WERI-Rb-1 (cell line): Measurements from ENCODE around the gene APOL4.

Experiments used
- DNase-seq: peaks from one replicate; pipeline ENCODE4 v3.0.0-alpha.2; 2020
- H3K27ac ChIP-seq: fragments of 250-450 bp; sonication (Bioruptor Pico); 2 replicates; pipeline ENCODE4 v1.5.1; 2020; ENCODE audit warnings: mild to moderate bottlenecking, moderate library complexity
- H3K27me3 ChIP-seq: fragments of 250-450 bp; sonication (Bioruptor Pico); 2 replicates; pipeline ENCODE4 v1.5.1; 2021; ENCODE audit warnings: mild to moderate bottlenecking, low read depth, moderate library complexity; ENCODE audit not compliant: insufficient read depth, severe bottlenecking
- H3K36me3 ChIP-seq: fragments of 250-450 bp; sonication (Bioruptor Pico); 2 replicates; pipeline ENCODE4 v1.5.1; 2020; ENCODE audit warnings: mild to moderate bottlenecking, moderate library complexity
- H3K4me3 ChIP-seq: 2 replicates; pipeline ENCODE4 v1.5.1; 2011; ENCODE audit warnings: low read depth, mild to moderate bottlenecking, control low read depth, low read length
- H3K9me3 ChIP-seq: fragments of 250-450 bp; sonication (Bioruptor Pico); 2 replicates; pipeline ENCODE4 v1.5.1; 2021; ENCODE audit warnings: mild to moderate bottlenecking, moderate library complexity; ENCODE audit not compliant: severe bottlenecking
- TF ChIP-seq, protein P1 (sequence below): IDR thresholded peaks from 2 replicates; pipeline ENCODE4 v1.5.1; 2011; ENCODE audit warnings: low read depth, mild to moderate bottlenecking, control low read depth, inconsistent platforms, low read length

Gene APOL4

DNA sequence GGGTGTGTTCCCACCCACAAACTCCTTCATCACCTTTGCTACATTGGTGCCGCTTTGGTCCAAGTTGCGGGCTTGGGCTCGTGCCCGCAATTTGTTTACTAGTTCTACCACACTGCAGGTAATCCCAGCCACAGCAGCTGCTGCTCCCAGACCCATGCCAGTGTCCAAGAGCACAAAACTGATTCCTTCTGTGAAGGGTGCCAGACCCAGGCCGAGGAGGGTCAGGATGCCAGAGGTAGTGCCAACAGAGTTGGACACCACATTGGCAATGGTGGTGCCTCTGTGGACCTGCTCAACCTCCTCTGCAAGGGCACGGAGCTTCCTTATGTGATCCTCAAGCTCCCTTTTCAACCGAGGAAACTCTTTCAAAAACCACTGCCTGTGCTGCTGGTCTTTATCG is 26.2 kb upstream of the APOL4 start:
- TF ChIP-seq, protein P1, sequence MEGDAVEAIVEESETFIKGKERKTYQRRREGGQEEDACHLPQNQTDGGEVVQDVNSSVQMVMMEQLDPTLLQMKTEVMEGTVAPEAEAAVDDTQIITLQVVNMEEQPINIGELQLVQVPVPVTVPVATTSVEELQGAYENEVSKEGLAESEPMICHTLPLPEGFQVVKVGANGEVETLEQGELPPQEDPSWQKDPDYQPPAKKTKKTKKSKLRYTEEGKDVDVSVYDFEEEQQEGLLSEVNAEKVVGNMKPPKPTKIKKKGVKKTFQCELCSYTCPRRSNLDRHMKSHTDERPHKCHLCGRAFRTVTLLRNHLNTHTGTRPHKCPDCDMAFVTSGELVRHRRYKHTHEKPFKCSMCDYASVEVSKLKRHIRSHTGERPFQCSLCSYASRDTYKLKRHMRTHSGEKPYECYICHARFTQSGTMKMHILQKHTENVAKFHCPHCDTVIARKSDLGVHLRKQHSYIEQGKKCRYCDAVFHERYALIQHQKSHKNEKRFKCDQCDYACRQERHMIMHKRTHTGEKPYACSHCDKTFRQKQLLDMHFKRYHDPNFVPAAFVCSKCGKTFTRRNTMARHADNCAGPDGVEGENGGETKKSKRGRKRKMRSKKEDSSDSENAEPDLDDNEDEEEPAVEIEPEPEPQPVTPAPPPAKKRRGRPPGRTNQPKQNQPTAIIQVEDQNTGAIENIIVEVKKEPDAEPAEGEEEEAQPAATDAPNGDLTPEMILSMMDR = no peak
- DNase-seq = no peak
- H3K27me3 ChIP-seq = no peaks in the 10 kb centered on the region
- no peaks in the 10 kb centered on the region for H3K9me3 ChIP-seq
- no peak overlapping the region for H3K27ac ChIP-seq
- H3K4me3 ChIP-seq = no peak overlapping the region
- no peaks in the 10 kb centered on the region for H3K36me3 ChIP-seq

DNA sequence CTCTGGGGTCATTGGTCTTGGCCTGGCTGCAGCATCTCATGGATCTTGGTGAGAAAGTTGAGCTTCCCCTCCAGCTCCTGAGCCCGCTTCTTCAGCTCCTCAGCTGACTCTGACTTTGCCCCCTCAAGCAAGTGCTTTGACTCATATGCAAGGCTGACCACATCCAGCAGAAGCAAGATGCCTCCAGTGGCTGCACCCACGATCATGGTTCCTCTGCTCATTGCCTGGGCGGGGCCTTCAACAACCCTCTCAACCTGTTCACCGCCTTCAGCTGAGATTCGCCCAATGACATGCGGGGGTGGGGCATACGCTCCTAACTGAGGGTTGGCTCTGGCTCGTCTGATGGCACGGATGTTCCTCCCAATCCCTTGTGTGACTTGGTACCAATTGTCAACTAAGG is 25.8 kb upstream of the APOL4 start:
- no peaks in the 10 kb centered on the region for H3K36me3 ChIP-seq
- no peak overlapping the region for H3K27ac ChIP-seq
- no peak for DNase-seq
- H3K4me3 ChIP-seq = no peak overlapping the region
- no peaks in the 10 kb centered on the region for H3K27me3 ChIP-seq
- H3K9me3 ChIP-seq = no peaks in the 10 kb centered on the region
- TF ChIP-seq, protein P1 = no peak

DNA sequence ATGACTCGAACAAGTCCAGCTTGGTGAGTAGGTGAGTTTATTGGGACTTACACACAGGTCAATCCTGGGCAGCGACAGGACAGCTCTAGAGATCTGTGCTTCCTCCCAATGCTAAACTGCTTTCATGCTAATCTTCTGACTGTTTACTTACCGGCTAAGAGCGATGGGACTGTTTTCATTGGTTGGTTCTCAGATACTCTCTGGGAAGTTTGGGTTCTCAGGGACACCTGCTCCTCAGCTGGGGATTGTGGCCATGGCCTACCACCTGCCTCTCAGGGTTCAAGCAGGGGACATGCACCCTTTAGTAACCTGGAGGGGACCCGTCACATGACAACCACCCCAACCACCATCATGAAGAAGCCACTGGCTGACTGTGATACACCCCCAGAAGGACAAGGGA is 24.6 kb upstream of the APOL4 start:
- TF ChIP-seq, protein P1 = no peak
- no peaks in the 10 kb centered on the region for H3K9me3 ChIP-seq
- H3K27me3 ChIP-seq = no peaks in the 10 kb centered on the region
- H3K36me3 ChIP-seq = no peaks in the 10 kb centered on the region
- H3K27ac ChIP-seq = no peak overlapping the region
- no peak overlapping the region for H3K4me3 ChIP-seq
- peak; percentile 44 for DNase-seq

DNA sequence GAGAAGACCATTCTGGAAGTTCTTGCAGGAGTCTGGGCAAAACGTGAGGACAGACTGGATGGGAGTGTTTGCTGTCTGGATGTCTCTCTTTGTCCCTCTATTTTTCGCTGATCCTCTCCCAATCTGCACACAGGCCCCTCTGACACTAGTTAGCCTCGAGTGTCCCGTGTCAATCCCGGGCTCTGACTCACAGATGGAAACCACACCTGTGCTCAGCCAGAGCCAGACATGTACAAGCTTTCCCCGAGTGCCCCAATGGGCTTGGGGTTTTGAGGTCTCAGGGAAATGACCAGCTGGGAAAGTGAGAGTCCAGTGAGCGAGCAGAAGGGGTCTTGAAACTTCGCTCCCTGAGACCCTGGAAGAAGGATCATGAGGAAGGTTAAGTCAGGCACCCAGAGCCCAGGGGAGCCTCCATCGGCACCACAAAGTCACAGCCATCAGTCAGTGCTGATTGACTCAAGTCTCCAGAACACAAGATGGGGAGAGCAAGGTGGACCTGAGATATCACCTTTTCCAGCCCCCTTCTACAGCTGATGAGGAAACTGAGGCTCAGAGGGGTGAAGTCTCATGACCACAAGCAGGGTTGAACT is 23.8 kb upstream of the APOL4 start:
- H3K27me3 ChIP-seq = no peaks in the 10 kb centered on the region

DNA sequence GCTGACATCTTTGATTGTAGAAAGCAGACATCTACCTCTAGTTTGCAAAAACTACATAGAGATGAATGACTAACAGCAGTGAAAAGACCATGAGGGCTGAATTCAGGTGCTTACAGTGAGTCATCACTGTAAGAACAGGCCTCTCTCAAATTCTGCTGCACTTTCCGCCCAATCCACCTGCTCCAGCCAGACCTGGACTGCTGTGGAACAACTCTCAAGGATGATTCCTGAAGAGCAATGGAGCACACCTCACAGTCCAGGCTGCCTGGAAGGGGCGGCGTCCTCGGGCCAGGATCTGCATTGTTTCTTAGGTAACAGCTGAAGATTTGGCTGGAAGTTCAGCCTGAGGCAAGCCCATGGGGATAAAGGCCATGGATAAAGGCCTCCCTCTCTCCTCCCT is 22.6 kb upstream of the APOL4 start:
- TF ChIP-seq, protein P1 = no peak
- DNase-seq = no peak

More for the DNA sequence above, 23.8 kb upstream of the APOL4 start:
- DNase-seq = no peak
- TF ChIP-seq, protein P1 = no peak
- Histone ChIP-seq H3K9me3 (no peaks in the 10 kb centered on the region), H3K4me3 (no peak overlapping the region), H3K27ac (no peak overlapping the region), H3K36me3 (no peaks in the 10 kb centered on the region)

DNA sequence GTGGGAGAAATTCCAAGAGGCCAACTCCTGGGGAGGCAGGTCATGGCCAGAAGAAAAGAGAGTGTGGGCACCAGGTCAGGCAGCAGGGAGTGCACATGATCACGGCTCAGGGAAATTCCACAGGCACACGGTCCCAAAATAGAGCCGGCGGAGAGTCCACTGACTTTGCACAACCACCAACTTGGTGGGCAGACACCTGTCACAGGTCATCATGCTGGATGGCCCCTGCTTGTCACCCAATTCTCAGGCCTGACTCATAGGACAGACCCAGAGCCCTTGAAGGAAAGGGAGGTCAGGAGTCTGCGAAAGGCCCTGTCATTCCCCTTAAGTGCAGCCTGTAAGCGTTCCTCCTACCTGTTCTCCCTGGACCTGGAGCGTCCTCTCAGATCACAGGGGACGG is 21.9 kb upstream of the APOL4 start:
- Histone ChIP-seq H3K27ac (no peak overlapping the region), H3K27me3 (no peaks in the 10 kb centered on the region), H3K36me3 (no peaks in the 10 kb centered on the region), H3K4me3 (no peak overlapping the region), H3K9me3 (no peaks in the 10 kb centered on the region)
- DNase-seq = no peak
- TF ChIP-seq, protein P1 = no peak

More for the DNA sequence above, 22.6 kb upstream of the APOL4 start:
- Histone ChIP-seq H3K27ac (no peak overlapping the region), H3K4me3 (no peak overlapping the region), H3K27me3 (no peaks in the 10 kb centered on the region), H3K36me3 (no peaks in the 10 kb centered on the region), H3K9me3 (no peaks in the 10 kb centered on the region)
